Upper lobe of right lung (tissue), 1 donor: ENCODE data around the gene ZNF276. TPM values are rescaled to one million over a fixed set of nuclear protein-coding genes. Genes with fewer than 3 reads are reported as not detected.
A peak's percentile ranks its signal among the peaks of the same experiment; 100 is the strongest.

Source experiments
- ATAC-seq: fragments of 200-7000 bp; cut with Tn5 transposase; one replicate; pipeline ENCODE4 v1.9.1; 2020; ENCODE audit warnings: mild to moderate bottlenecking, moderate library complexity
- DNase-seq: peaks from one replicate; pipeline ENCODE4 v3.0.0-alpha.2; 2020
- H3K27ac ChIP-seq: fragments of 200-600 bp; one replicate; pipeline ENCODE4 v1.8.0; 2022
- H3K27me3 ChIP-seq: fragments of 200-600 bp; one replicate; pipeline ENCODE4 v1.8.0; 2022; ENCODE audit warnings: mild to moderate bottlenecking
- H3K36me3 ChIP-seq: fragments of 200-600 bp; one replicate; pipeline ENCODE4 v1.8.0; 2022
- H3K4me1 ChIP-seq: fragments of 200-600 bp; one replicate; pipeline ENCODE4 v1.8.0; 2022
- H3K4me3 ChIP-seq: fragments of 200-600 bp; one replicate; pipeline ENCODE4 v1.8.0; 2022; ENCODE audit warnings: mild to moderate bottlenecking
- H3K9me3 ChIP-seq: fragments of 200-600 bp; one replicate; pipeline ENCODE4 v1.8.0; 2022
- intact Hi-C: fragments of 100-400 bp; cut with DNase I; formaldehyde crosslinking; loops from one replicate; pipeline ENCODE4 v1.11.0; 2022
- total RNA-seq: library from RNA; stranded (reverse); fragmentation: NEBNext Ultra II Directional; extraction: Animal tissue kit (Norgen Biotek cat#: 25700); gene quantifications from one replicate; pipeline ENCODE4 v1.2.1, GENCODE V29; 2021
- TF ChIP-seq, protein P1 (sequence below): fragments of 200-600 bp; IDR thresholded peaks from one replicate; pipeline ENCODE4 v1.8.0; 2022; ENCODE audit warnings: antibody characterized with exemption
- donor health status: DM: no; HTN: yes; CAD: no; lungs with severe emphysema.

ZNF276 gene
- total RNA-seq, 1 donor from 2014 or later = 35.8 TPM

DNA sequence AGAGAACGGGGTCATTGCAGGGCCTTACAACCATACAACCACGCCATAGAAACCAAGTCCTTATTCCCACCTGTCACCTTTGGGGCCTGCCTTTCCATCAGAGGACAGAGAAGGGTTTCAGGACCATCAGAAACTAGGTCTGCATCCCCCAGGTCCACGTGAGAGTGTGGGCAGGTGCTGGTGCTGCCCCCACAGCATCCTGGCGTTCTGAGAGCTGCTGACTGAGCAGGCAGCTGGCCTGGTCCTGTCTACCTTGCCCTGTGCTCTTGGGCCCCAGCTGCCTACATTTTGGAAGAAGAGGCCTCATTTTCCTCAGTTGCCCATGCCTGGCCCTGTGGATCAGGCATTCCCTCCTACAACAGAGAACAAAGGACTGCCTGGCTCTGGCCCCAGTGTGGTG lies 21.6 kb downstream of the ZNF276 start:
- Histone ChIP-seq H3K27ac (no peak overlapping the region), H3K9me3 (no peaks in the 10 kb centered on the region), H3K36me3 (peaks cover 40% of the 10 kb centered on the region), H3K27me3 (no peaks in the 10 kb centered on the region), H3K4me1 (no peaks in the 10 kb centered on the region), H3K4me3 (no peak overlapping the region)
- DNase-seq (no peak), ATAC-seq (no peak)
- TF ChIP-seq, protein P1, sequence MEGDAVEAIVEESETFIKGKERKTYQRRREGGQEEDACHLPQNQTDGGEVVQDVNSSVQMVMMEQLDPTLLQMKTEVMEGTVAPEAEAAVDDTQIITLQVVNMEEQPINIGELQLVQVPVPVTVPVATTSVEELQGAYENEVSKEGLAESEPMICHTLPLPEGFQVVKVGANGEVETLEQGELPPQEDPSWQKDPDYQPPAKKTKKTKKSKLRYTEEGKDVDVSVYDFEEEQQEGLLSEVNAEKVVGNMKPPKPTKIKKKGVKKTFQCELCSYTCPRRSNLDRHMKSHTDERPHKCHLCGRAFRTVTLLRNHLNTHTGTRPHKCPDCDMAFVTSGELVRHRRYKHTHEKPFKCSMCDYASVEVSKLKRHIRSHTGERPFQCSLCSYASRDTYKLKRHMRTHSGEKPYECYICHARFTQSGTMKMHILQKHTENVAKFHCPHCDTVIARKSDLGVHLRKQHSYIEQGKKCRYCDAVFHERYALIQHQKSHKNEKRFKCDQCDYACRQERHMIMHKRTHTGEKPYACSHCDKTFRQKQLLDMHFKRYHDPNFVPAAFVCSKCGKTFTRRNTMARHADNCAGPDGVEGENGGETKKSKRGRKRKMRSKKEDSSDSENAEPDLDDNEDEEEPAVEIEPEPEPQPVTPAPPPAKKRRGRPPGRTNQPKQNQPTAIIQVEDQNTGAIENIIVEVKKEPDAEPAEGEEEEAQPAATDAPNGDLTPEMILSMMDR = no peak
- intact Hi-C loops = no loop called here

DNA sequence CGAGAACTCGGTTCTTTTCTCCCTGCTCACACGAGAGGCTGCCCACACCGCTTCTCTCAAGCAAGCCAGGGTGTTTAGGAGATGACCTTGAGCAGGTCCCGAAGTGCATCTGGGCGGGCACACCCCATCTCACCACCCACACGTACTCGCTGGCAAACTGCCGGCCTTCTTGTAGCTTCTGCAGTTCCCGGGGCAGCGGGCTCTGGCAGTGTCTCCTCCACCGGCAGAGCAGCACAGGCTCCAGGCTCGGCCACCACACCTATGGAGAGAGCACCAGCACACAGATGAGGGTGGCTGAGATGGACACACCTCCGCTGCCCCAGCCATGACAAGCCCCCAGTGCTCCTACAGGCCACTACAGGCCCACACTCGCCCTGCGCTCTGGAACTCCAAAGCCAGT lies 23.5 kb downstream of the ZNF276 start:
- DNase-seq (no peak), ATAC-seq (no peak)
- no peaks in the 10 kb centered on the region for H3K27me3 ChIP-seq
- no peak overlapping the region for H3K4me3 ChIP-seq
- H3K4me1 ChIP-seq = no peaks in the 10 kb centered on the region
- TF ChIP-seq, protein P1 = no peak
- intact Hi-C loops = no loop called here
- no peaks in the 10 kb centered on the region for H3K9me3 ChIP-seq
- peaks cover 21% of the 10 kb centered on the region for H3K36me3 ChIP-seq
- no peak overlapping the region for H3K27ac ChIP-seq

DNA sequence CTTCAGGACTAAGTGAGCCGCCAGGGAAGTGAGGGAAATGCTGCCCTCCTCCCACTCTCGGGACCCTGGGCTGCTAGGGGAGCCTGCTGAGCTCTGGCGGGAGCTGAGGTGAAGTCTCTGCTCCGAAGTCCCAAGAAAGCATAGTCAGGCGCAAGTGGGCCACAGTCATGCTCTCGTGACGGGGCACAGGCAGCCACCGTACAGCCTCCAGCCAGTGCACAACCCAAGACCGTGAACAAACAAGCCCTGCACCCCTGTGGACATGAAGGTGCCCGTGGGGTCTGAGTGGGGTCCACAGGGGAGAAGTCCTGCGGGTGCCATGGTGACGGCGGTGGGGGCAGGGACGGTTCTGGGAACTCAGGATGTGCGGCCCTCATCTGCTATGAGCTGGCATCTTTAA lies 24.7 kb downstream of the ZNF276 start:
- H3K27me3 ChIP-seq = no peaks in the 10 kb centered on the region
- H3K27ac ChIP-seq = no peak overlapping the region
- no peaks in the 10 kb centered on the region for H3K4me1 ChIP-seq
- H3K9me3 ChIP-seq = no peaks in the 10 kb centered on the region
- intact Hi-C loops = no loop called here
- H3K4me3 ChIP-seq = no peak overlapping the region
- peaks cover 9% of the 10 kb centered on the region for H3K36me3 ChIP-seq
- ATAC-seq = no peak
- TF ChIP-seq, protein P1 = no peak
- no peak for DNase-seq

DNA sequence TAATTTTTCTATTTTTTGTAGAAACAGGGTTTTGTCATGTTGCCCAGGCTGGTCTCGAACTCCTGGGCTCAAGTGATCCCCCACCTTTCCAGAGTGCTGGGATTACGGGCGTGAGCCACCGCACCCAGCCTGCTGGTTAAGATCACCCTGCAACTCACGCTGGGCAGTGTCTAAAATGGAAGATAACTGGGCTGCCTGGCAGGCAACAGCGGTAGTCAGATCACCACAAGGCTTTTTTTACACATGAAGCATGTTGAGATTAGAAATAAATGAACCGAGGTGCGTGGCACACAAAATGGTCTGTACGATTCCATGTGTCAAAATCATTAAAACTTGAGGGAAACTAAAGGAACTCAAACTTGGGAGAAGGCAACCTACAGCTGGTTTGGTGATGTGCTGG lies 26.7 kb downstream of the ZNF276 start:
- Histone ChIP-seq H3K27ac (no peak overlapping the region), H3K4me3 (no peak overlapping the region), H3K9me3 (no peaks in the 10 kb centered on the region), H3K4me1 (no peaks in the 10 kb centered on the region), H3K36me3 (no peaks in the 10 kb centered on the region), H3K27me3 (no peaks in the 10 kb centered on the region)
- intact Hi-C loops = no loop called here
- TF ChIP-seq, protein P1 = no peak
- ATAC-seq (no peak), DNase-seq (no peak)

DNA sequence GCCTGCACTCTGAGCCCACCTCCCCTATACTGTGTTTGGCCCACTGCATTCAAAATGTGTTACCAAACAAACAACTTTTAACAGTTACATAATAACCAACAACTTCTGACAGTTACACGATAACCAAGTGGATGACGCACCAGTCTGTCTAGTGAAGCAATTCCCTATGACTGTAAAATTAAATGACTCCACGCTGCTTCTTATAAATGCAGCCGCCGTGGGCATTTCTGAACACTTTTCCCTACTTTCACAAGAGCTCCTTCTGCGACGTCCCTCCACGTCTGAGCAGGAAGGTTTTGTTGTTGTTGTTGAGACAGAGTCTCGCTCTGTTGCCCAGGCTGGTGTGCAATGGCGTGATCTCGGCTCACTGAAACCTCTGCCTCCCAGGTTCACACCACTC lies 27.6 kb downstream of the ZNF276 start:
- TF ChIP-seq, protein P1 = no peak
- H3K4me1 ChIP-seq = no peaks in the 10 kb centered on the region
- H3K4me3 ChIP-seq = no peak overlapping the region
- ATAC-seq = peak; percentile 34
- H3K36me3 ChIP-seq = no peaks in the 10 kb centered on the region
- intact Hi-C loops = no loop called here
- no peak for DNase-seq
- H3K9me3 ChIP-seq = no peaks in the 10 kb centered on the region
- H3K27me3 ChIP-seq = no peaks in the 10 kb centered on the region
- no peak overlapping the region for H3K27ac ChIP-seq

DNA sequence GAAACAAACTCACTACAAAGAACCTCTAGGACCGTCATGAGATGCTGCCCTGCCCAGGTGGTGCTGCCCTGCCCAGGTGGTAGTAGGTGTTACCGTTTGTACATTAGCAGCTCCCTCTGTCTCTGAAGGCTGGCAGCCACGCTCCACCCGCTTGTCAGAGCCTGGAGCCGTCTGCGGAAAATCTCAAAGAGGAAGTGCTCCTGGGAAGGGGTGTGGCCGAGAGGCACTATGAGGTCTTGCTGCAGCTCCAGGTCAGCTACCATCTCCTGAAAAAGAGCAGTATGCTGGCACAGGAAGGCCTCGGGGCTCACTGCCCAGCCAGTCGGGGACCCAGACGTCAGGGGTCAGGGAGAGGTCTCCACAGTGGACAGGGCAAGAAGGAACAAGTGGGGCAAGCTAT lies 28.3 kb downstream of the ZNF276 start:
- no peaks in the 10 kb centered on the region for H3K27me3 ChIP-seq
- H3K9me3 ChIP-seq = no peaks in the 10 kb centered on the region
- H3K36me3 ChIP-seq = no peaks in the 10 kb centered on the region
- intact Hi-C loops = no loop called here
- ATAC-seq (peak; percentile 88), DNase-seq (peak; percentile 74)
- TF ChIP-seq, protein P1 = no peak
- no peak overlapping the region for H3K4me3 ChIP-seq
- H3K27ac ChIP-seq = no peak overlapping the region
- no peaks in the 10 kb centered on the region for H3K4me1 ChIP-seq
